Measurements from ENCODE around the gene ATP8A2.

DNA sequence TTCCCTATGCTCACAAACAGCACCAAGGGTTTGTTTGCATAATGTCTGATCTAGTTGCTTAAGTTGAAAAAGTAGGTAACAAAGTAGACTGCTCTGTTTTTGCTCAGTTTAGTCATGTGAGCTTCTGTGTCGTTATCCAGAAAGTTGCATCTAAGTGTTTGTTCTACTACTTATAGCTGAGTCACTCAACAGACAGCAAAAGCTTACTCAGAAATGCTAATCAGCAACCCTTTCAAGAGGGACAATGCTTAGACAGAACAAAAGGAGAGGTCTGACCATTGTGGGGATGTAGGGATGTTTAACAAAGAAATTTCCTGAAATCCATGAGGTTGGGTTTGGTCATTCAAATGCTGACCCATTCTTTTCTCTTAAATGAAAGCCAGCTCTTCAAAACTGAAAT lies 106.4 kb downstream of the ATP8A2 start:
- TF ChIP-seq, protein P1, sequence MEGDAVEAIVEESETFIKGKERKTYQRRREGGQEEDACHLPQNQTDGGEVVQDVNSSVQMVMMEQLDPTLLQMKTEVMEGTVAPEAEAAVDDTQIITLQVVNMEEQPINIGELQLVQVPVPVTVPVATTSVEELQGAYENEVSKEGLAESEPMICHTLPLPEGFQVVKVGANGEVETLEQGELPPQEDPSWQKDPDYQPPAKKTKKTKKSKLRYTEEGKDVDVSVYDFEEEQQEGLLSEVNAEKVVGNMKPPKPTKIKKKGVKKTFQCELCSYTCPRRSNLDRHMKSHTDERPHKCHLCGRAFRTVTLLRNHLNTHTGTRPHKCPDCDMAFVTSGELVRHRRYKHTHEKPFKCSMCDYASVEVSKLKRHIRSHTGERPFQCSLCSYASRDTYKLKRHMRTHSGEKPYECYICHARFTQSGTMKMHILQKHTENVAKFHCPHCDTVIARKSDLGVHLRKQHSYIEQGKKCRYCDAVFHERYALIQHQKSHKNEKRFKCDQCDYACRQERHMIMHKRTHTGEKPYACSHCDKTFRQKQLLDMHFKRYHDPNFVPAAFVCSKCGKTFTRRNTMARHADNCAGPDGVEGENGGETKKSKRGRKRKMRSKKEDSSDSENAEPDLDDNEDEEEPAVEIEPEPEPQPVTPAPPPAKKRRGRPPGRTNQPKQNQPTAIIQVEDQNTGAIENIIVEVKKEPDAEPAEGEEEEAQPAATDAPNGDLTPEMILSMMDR (IDR thresholded peaks at IDR 0.05): no peak
- TF ChIP-seq EZH2 (IDR thresholded peaks at IDR 0.05) (no peak), EZH2phosphoT487 (IDR thresholded peaks at IDR 0.05) (no peak)

All from neural progenitor cell (in vitro differentiated cells).